Measurements from ENCODE around the gene UBASH3A. TPM values are rescaled to one million over a fixed set of nuclear protein-coding genes. Genes with fewer than 3 reads are reported as not detected.

UBASH3A gene
- total and polyA plus RNA-seq, 9 donors: 0.15 to 0.85 (median 0.24) TPM; not detected in 2

GRCh38 chr21:42493109-42494060, 89.7 kb downstream of the UBASH3A start:
- DNase-seq: no peak
- intact Hi-C loops (cut with DNase I): loop anchor here in 1 of 4 donors (10.0 kb wide), 1 partner anchor 1009 kb away; no protein-coding TSS in a partner anchor
- TF ChIP-seq POLR2A (IDR thresholded peaks at IDR 0.05): no peak
- no peak for TF ChIP-seq EP300 (IDR thresholded peaks at IDR 0.05)
- no peak for TF ChIP-seq CTCF (IDR thresholded peaks at IDR 0.05)
- WGBS, 3 donors: 76 to 85% (median 80%) methylated on average over 13 of the region's 13 CpGs
- Histone ChIP-seq H3K27me3 (no peaks in the 10 kb centered on the region), H3K4me1 (ENCODE audit: insufficient read depth) (peaks cover 4% of the 10 kb centered on the region), H3K9me3 (no peaks in the 10 kb centered on the region), H3K27ac (no peak overlapping the region), H3K36me3 (no peaks in the 10 kb centered on the region), H3K4me3 (no peak overlapping the region)

- Histone ChIP-seq H3K36me3 (no peaks in the 10 kb centered on the region), H3K4me1 (ENCODE audit: insufficient read depth) (peaks cover 4% of the 10 kb centered on the region), H3K4me3 (no peak overlapping the region), H3K27me3 (no peaks in the 10 kb centered on the region), H3K27ac (no peak overlapping the region), H3K9me3 (no peaks in the 10 kb centered on the region)
- 90 to 93% (median 91%) methylated on average over 5 of the region's 5 CpGs for WGBS, 3 donors
- DNase-seq: no peak
- intact Hi-C loops (cut with DNase I): loop anchor here in 1 of 4 donors (10.0 kb wide), 1 partner anchor 1010 kb away; no protein-coding TSS in a partner anchor
- TF ChIP-seq EP300 (IDR thresholded peaks at IDR 0.05) (no peak), CTCF (IDR thresholded peaks at IDR 0.05) (no peak), POLR2A (IDR thresholded peaks at IDR 0.05) (no peak)
These were observed 91.3 kb downstream of the UBASH3A start for GRCh38 chr21:42495027-42495426.

- Histone ChIP-seq H3K9me3 (no peaks in the 10 kb centered on the region), H3K36me3 (no peaks in the 10 kb centered on the region), H3K4me3 (peak overlapping the region; percentile 60), H3K4me1 (ENCODE audit: insufficient read depth) (peaks cover 4% of the 10 kb centered on the region), H3K27me3 (no peaks in the 10 kb centered on the region), H3K27ac (no peak overlapping the region)
- intact Hi-C loops (cut with DNase I): loop anchor here in 1 of 4 donors (10.0 kb wide), 1 partner anchor 1011 kb away; no protein-coding TSS in a partner anchor
- TF ChIP-seq CTCF (IDR thresholded peaks at IDR 0.05): peak in 1 of 3 donors; percentile 18
- TF ChIP-seq POLR2A (IDR thresholded peaks at IDR 0.05): no peak
- no peak for TF ChIP-seq EP300 (IDR thresholded peaks at IDR 0.05)
- WGBS, 3 donors: 0 to 1% (median 1%) methylated on average over 18 of the region's 18 CpGs
- DNase-seq: no peak
These were observed 92.0 kb downstream of the UBASH3A start for GRCh38 chr21:42495765-42496119.

- TF ChIP-seq CTCF (IDR thresholded peaks at IDR 0.05) (no peak), POLR2A (IDR thresholded peaks at IDR 0.05) (peak; percentile 93), EP300 (IDR thresholded peaks at IDR 0.05) (no peak)
- no peaks in the 10 kb centered on the region for H3K27me3 ChIP-seq
- peak within 1 kb of the TSS; percentile 66 to 86 for H3K27ac ChIP-seq
- 0% methylated on average over 50 to 58 of the region's 58 CpGs for WGBS, 3 donors
- peaks cover 4% of the 10 kb centered on the region for H3K4me1 ChIP-seq (ENCODE audit: insufficient read depth)
- H3K4me3 ChIP-seq: peak within 1 kb of the TSS; percentile 60
- intact Hi-C loops (cut with DNase I): loop anchor here in 1 of 4 donors (10.0 kb wide), 1 partner anchor 1011 kb away; no protein-coding TSS in a partner anchor
- DNase-seq: peak; percentile 100
- H3K36me3 ChIP-seq: no peaks in the 10 kb centered on the region
- H3K9me3 ChIP-seq: no peaks in the 10 kb centered on the region
These were observed 92.6 kb downstream of the UBASH3A start, which contains the start of gene RSPH1 for GRCh38 chr21:42496120-42496838. Gene RSPH1, minus strand, starts transcription at chr21:42496224. Its CDS starts 38 bp downstream, at chr21:42496186.
